SW 1271 (cell line): ENCODE data around the gene ADCY1.
"Not testable (repeated sequence)": the region's sequence is repeated elsewhere in the genome, so short reads cannot be mapped to it uniquely, and the experiment has no call there.

Experiments used
- DNase-seq, 2 experiments: peaks; one replicate each; lab custom pipeline; 2025; lab: John Stamatoyannopoulos, UW

The ADCY1 gene

DNA sequence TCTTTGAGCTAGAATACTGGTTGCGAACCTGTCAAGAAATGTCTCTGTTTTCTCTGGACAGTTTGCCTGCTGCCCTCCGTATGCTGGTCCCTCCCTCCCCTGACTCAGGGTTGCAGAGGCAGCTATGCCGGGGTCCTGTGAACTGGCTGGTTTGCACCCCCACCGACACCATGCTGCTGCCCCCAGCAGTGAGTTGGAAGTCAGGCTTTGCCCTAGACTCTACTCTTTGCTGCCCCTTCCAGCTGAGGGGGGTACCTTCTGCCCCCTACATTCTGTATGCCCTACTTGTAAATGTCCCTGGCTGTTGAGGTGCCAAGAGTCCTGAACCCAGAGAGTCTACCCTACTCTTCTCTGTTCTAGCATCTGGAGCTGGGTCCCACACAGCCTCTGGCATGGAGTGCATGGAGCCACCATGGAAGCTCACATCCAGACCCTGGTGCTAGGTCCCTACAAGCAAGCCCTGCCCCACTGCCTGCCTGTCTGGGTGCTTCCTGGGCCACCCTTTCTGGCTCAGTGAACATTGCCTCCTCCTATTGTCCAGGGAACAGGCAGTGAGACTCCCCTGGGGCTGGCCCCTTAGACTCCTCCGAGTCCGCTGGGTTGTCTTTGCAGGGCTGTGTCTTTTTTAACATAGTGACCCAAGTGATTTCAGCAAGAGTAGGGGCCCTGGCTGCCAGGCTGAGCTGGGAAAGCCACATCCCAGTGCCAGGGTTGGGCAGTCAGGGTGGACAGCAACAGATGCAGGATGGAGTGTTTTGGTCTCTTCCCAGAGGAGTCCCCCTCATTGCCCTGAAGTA, 138.9 kb downstream of the ADCY1 start:
- no peak for DNase-seq

- no peak for DNase-seq
Measured at GRCh38 chr7:45713669-45714520, 139.7 kb downstream of the ADCY1 start.

GRCh38 chr7:45714521-45714820, 140.3 kb downstream of the ADCY1 start:
- no peak for DNase-seq

- DNase-seq, result no peak
Measured at GRCh38 chr7:45715471-45716352, 141.5 kb downstream of the ADCY1 start.

GRCh38 chr7:45716380-45717203, 142.4 kb downstream of the ADCY1 start:
- DNase-seq, result no peak

- DNase-seq, result no peak
Measured at GRCh38 chr7:45717537-45718235, 143.5 kb downstream of the ADCY1 start.

DNA sequence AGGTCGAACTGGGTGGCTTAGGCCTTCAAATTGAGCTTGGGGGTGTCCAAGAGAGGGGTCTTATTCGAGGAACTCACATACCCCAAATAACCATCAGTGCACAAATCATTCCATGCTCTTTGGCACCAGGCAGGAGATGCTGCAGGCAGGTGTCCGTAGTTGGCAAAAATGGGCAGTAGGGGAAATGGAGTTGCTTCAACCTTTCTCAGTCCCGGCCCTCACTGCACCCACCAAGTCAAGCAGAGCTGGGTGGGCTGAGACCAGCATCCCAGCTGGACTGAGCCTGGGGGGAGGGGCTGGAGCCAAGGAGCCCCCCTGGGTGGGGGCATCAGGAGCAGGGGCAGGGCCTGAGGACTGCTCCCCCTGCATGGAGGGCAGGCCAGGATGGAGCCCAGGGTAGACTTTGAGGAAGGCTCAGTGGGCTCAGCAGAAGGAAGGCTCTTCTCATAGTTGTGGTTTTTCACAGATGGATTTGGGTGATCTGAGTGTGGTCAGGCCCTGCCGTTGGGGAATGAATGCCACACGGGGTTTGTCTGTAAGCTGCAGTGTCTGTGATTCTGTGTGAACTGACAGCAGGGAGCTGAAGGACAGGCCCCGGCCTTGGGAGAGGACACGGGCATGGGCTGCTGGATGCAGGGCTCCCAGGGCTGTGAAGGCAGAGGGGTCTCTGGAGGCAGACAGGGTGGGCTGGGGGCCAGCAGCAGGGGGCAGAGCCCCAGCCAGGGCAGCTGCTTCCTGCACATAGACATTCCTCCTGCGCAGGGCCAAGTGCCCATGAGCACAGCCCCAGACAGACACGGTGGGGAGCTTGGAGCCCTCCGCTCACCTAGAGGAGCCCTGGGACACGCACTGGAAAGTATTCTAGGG, 144.5 kb downstream of the ADCY1 start:
- no peak for DNase-seq

DNA sequence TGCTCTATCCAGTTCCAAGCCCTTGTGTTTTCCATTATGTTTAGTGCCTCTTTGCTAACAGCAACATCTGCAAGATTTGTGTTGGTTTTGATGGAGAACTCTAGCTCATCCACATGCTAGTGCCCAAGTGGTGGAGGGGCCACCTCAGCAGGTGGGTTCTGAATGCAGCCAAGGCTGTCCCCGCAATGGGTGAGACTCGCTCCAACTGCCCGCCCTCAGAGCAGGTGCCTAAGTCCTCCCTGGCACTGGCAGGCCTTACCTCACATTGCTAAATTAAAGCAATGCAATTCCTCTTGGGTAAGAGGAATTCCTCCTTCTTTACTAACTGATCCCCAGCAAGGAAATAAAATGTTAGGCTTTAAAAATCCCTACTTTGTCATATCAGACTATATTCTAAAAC, 146.8 kb downstream of the ADCY1 start:
- DNase-seq, result no peak

DNA sequence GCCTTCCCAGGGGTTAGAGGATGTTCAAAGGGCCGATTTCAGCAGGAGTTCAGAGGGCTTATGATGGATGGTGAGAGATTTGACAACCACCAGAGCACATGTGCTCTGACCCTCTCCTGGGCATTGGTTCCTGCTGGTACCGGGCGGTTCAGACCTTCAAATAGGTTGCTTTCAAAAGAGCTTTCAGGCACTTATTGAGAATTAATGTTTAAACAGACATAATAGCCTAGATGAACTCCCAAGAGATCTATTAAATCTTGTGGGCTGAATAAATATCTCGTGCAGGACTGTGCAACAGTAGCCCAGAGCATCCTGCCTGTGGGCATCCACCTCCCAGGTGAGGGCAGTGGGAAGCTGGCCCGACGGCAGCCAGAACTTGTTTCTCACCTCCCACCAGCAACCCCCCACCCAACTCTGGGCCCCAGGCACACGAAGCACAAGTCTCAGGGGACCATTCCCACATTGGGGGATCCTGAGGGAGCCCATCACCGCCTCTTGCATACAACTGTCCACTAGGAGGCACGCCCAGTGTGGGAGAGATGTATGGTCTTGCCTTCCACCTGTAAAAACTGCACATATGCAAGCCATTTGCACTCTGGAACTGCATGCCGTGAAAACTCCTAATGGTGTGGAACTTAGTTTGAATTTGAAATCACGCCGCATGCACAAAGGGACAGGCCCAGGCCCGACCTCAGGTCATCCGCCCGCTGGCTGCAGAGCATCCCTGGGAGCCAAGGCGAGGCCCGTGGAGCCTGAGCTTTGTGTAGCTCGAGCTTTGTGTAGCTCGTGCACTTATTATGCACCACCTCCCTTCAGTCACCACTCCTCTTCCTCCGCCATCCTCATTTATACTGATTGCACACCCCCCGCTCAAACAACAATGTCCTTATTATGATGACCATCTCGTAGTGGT, 147.8 kb downstream of the ADCY1 start:
- DNase-seq, result no peak

- DNase-seq, result not testable (repeated sequence)
Measured at GRCh38 chr7:45725231-45725630, 151.1 kb downstream of the ADCY1 start.

- no peak for DNase-seq
Measured at GRCh38 chr7:45726883-45727282, 152.7 kb downstream of the ADCY1 start.

DNA sequence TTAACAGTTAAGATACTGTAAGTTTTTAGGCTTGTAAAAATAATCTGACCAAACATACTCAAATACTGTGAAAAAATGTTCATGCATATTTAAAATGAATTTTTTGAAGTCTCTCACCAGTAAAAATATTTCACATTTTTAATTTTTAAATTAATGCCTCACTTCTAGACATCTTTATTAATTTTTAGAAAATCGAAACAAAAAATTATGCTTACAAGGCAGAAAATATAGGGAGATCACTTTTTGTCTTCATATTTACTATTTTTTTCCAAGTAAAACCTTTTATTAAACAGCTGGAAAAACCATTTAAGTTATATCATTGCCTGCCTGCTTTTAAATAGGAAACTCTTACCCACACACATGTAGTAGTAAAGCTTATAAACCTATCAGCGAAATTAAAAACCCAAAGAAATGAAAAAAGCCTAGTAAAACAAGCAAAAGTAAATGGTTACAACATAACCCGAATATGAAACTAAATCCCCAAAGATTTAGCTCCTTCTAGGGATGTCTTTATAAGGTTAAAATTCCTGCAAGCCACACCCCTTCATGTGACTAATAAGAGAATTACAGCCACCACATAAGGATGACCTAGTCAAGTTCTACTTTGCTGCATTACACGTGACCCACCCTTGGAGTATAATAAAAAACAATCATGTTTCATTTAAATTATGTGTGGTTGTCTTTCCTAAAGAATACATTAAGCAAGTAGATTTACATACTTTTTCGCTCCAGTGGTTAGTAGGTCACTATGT, 157.7 kb downstream of the ADCY1 start:
- DNase-seq, result not testable (repeated sequence)

DNA sequence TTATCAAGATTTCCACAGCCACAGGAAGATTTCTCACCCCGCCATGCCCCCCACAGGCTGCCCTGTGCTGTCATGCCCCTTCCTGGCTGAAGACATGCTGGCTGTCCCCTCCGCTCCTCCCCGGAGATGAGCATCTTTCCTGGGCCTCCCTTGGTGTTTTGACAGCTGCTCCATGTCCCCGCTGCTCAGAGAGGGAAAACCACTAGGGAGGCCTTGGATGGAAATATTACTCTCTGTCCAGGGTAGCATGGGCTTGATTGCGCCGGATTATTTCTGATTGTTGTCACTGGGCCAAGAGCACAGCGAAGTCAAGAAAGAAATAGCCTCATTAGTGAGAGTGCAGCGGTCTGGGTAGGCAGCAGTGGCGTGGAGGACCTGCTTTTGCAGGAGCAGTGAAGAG, 164.8 kb downstream of the ADCY1 start:
- DNase-seq, result not testable (repeated sequence)

- DNase-seq, result not testable (repeated sequence)
Measured at GRCh38 chr7:45740573-45740972, 166.4 kb downstream of the ADCY1 start.

- DNase-seq, result not testable (repeated sequence)
Measured at GRCh38 chr7:45748976-45749375, 174.8 kb downstream of the ADCY1 start.

DNA sequence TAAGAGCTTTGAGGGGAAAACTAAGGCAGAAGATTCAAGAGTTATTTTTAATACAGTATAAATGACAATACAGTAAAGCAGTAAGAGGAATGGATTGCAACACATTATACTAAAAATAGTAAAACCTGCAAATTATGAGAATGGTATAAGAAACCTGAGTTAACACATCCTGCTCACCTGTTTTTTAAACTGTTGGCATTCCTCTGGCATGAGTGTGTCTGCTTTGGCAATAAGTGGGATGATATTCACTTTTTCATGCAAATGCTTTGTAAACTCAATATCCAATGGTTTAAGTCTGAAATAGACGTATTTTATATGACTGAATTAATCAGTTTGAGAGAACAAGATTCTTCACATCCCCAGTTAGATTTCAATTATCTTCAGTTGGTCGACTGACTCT, 177.2 kb downstream of the ADCY1 start:
- not testable (repeated sequence) for DNase-seq

GRCh38 chr7:45756333-45756732, 182.2 kb downstream of the ADCY1 start:
- not testable (repeated sequence) for DNase-seq

- not testable (repeated sequence) for DNase-seq
Measured at GRCh38 chr7:45756757-45757156, 182.6 kb downstream of the ADCY1 start.
